SK-N-MC (cell line): ENCODE measurements around the gene NEK11.

Source experiments
- EZH2 ChIP-seq: fragments of 200-600 bp; sonication (generic); IDR thresholded peaks from one replicate; pipeline ENCODE4 v1.6.1; 2017; ENCODE audit warnings: antibody characterized with exemption
- FOXP2 ChIP-seq: optimal IDR thresholded peaks from 2 replicates; pipeline ENCODE3; 2011; ENCODE audit warnings: mild to moderate bottlenecking, moderate library complexity; ENCODE audit not compliant: insufficient read depth; ENCODE audit errors: extremely low read length, control extremely low read depth
- POLR2AphosphoS5 ChIP-seq: IDR thresholded peaks from 2 replicates; pipeline ENCODE4 v1.6.1; 2012; ENCODE audit warnings: mild to moderate bottlenecking, low read depth, low read length, borderline replicate concordance

DNA sequence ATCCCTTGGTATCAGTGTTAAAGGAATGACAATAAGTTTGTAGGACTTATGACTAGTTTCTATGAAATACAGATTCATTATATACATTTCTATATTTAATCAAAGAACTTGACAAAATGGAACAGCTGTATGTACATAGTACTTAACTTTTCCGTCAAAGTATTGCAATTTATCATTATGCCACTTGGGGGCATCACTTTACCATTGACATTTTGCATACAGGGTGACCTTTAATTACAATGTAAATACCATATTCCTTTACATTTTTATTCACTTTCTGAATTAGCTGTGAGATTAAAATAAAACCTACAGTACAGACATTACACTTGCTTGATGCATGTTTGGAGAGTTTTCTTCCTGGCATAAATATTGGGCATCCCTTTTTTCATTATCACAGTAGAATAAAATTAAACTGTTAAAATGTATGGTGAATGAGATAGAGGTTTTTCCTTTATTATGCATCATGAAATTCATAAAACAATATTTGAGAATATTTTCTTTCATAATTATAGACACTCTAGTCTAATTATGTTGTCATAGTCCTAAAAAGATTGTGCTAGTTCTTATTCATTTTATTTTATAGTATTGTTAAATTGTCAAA is 6.9 kb downstream of the NEK11 start:
- TF ChIP-seq EZH2, result no peak
- TF ChIP-seq POLR2AphosphoS5, result no peak
- no peak for TF ChIP-seq FOXP2
